AG04449 (cell line): ENCODE results near the gene ADGRF1.

Source experiments
- CTCF ChIA-PET: fragments of 350-600 bp; formaldehyde crosslinking; extraction: SDS; loops from one replicate; lab custom pipeline; 2021; ENCODE audit warnings: antibody characterized with exemption; lab: Yijun Ruan, JAX
- POLR2A ChIA-PET: fragments of 400-600, 350-600 bp; formaldehyde crosslinking; extraction: SDS; loops from one replicate; lab custom pipeline; 2020; ENCODE audit warnings: antibody characterized with exemption, inconsistent platforms; lab: Yijun Ruan, JAX
- DNase-seq: peaks from one replicate; pipeline ENCODE4 v3.0.0-alpha.2; 2010; ENCODE audit warnings: low read depth, low spot score
- H3K4me3 ChIP-seq: 2 replicates; pipeline ENCODE4 v1.5.1; 2011; ENCODE audit warnings: low read depth, mild to moderate bottlenecking, control low read depth, low read length
- CTCF ChIP-seq: IDR thresholded peaks from one replicate; pipeline ENCODE4 v1.5.1; 2011; ENCODE audit warnings: mild to moderate bottlenecking, moderate library complexity, low read length, control low read depth, inconsistent platforms; ENCODE audit not compliant: insufficient read depth; ENCODE audit errors: missing control alignments

Gene ADGRF1

GRCh38 chr6:46973029-46973428, 69.1 kb downstream of the ADGRF1 start:
- DNase-seq: no peak
- no peak overlapping the region for H3K4me3 ChIP-seq
- POLR2A ChIA-PET: no interaction called here
- TF ChIP-seq CTCF: no peak
- CTCF ChIA-PET: no interaction called here

GRCh38 chr6:46972531-46972930, 69.6 kb downstream of the ADGRF1 start:
- no peak overlapping the region for H3K4me3 ChIP-seq
- TF ChIP-seq CTCF: no peak
- ChIA-PET POLR2A (no interaction called here), CTCF (no interaction called here)
- DNase-seq: no peak

GRCh38 chr6:46969206-46969605, 72.9 kb downstream of the ADGRF1 start:
- ChIA-PET CTCF (no interaction called here), POLR2A (no interaction called here)
- no peak for DNase-seq
- no peak overlapping the region for H3K4me3 ChIP-seq
- TF ChIP-seq CTCF: no peak

- no peak for DNase-seq
- ChIA-PET CTCF (no interaction called here), POLR2A (no interaction called here)
- no peak overlapping the region for H3K4me3 ChIP-seq
- no peak for TF ChIP-seq CTCF
Observed at GRCh38 chr6:46967826-46968349, 74.2 kb downstream of the ADGRF1 start.

GRCh38 chr6:46964716-46965519, 77.2 kb downstream of the ADGRF1 start:
- DNase-seq: no peak
- TF ChIP-seq CTCF: no peak
- no peak overlapping the region for H3K4me3 ChIP-seq
- CTCF ChIA-PET: no interaction called here
- POLR2A ChIA-PET: no interaction called here

GRCh38 chr6:46963626-46964025, 78.5 kb downstream of the ADGRF1 start:
- POLR2A ChIA-PET: no interaction called here
- CTCF ChIA-PET: no interaction called here
- no peak for TF ChIP-seq CTCF
- no peak for DNase-seq
- H3K4me3 ChIP-seq: no peak overlapping the region
